ENCODE data around the gene PRKCD.
"Not testable (repeated sequence)": the region's sequence is repeated elsewhere in the genome, so short reads cannot be mapped to it uniquely, and the experiment has no call there.

PRKCD gene

DNA sequence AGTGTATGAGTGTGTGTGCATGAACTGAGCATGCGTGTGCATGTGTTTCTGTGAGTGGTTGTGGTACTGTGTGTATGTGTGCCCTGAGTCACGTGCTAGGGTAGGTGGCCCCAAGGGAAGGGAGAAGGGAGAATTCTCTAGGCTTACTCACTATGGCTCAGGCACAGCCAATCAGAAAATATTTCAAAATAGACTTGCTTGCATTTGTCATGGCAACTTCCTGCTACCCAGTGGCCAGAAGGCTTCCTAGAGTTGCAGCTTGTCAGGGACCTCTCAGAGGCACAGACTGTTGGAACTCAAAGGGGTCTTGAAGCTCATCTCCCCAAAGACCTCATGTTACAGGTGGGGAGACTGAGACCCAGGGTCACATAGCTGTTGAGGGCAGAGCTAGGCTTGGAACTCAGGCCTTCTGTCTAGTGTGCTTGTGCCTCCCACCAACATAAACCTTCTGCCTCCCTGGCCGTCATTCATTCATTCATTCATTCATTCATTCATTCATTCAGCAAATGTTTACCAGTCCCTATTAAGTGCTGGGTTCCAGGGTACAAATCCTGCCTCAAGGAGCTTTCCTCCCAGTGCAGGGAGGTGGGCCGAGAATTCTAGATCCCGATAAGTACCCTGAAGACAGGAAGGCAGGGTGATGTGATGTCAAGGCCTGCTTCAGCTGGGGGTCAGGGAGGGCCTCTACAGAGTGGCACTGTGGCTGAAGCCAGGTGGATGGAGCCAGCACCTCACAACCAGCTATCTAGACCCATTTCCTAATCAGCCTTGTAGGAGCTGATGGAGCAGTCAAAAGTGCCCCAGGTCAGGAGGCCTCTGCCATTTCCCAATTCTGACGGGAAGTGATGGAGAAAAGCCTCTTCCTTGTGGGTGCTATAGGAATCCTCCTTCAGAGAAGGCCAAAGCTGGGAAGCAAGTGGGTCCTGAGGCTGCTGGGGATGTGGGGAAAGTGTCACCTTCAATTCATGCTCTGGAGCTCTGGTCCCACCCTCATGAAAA is 19.9 kb upstream of the PRKCD start:
- DNase-seq, result no peak

DNA sequence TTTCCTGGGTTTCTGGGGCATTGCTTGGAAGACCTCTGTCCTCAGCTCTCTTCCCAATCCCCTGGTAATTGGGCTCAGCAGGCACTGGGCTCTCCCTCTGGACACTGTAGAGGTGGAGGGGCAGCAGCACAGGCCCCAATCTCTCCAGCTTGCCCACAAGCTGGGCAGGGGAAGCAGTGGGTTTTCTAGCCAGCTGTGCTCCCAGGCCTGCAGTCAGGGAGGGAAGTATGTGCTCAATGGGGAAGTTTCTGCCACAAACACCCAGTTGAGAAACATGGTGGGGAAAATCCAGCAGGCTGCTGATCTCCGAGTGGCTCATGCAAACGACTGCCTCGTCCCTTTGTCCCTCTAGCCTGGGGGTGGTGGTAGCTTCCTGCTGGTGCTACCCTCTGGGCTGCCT is 18.0 kb upstream of the PRKCD start:
- DNase-seq, result no peak

DNA sequence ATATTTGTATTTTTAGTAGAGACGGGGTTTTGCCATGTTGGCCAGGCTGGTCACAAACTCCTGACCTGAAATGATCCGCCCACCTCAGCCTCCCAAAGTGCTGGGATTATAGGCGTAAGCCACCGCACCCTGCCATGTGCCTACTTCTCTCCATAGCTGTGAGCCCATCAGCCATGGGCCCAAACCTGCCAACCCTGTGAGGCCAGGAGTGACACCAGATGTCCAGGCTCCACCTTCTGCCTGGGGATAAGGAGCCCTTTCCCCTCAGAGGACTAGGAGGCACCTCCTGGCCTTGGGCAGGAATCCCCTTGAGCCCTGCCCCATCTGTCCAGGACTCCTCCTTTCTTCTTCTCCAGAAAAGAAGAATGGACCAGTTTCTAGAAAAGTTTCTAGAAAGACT is 16.6 kb upstream of the PRKCD start:
- no peak for DNase-seq

DNA sequence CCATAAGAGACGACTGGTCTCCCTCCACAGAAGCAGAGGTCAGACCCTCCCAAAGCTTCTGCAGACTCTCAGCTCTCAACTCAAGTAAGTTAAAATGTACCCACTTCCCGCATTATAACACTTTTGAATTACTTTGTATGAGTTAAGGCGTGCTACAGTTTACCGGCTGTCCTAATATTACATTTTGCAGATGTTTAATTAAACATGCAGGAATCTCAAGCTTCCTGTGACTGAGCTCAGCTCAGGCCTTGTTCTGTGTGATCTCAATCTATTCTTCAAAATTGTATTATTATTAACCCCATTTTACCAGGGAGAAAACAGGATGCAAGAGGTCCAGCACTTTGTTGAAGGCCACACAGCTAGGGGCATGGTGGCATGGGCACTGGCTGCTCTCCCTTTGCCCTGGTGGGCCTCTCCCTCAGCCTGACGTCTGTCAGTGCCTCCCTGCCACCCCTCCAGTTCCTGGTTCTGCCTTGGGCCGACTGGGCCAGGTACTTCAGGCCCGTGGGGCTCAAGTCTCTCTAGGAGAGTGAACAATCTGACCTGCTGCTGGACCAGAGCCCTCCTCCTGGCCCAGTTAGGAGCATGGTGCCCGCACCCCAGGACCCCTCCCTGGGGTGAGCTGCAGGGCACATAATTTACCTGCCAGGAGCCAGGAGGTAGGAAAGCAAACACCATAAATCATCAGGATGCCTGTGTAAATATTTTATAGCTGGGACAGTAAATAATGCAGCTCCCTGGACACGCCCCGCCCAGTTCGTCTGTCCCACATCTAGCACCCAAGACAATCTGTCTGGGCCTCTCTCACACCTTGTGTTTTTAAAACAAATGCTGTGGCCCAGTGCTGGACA is 15.9 kb upstream of the PRKCD start:
- no peak for DNase-seq

DNA sequence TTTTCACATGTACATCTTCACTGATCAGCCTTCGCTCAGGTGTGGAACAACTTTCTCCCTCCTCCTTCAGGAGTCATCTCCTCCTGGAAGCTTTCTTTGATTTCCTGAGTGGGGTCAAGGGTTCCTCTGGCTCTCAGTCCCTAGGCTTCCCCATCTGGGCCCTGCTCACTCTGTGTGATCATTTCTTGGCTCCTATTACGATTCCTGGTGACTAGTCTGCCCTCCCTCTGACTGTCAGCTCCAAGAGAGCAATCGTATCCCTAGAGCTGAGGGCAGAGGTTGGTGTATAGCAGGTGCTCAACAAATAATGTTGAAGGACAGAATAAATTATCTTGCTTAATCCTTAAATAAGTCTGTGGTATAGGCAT is 15.3 kb upstream of the PRKCD start:
- DNase-seq, result no peak

DNA sequence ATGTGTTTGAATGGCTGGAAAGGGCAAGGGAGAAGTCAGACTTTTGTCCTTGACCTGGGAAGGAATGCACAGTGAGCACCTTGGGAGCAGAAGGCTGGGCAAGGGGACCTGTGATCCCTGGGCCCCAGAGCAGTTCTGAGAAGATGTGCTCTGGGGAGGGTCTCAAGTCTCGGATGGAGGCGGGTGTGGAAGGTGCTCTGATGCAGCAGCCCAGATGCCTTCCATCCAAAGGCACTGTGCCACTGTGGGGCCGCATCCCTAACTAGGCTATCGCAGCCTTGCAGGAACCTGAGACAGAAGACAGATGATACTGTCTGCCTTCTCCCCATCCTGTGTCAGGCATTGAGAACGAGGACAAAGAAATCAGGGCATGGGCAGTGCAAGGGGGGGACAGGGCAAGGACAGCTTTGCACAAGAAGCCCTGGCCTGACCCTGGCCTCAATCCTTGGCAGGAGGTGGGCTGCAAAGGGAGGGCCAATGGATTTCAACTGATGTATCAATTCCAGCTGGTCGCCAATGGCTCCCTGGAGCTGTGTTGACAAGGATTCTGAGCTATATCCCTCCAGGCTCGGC is 14.6 kb upstream of the PRKCD start:
- DNase-seq, result no peak

DNA sequence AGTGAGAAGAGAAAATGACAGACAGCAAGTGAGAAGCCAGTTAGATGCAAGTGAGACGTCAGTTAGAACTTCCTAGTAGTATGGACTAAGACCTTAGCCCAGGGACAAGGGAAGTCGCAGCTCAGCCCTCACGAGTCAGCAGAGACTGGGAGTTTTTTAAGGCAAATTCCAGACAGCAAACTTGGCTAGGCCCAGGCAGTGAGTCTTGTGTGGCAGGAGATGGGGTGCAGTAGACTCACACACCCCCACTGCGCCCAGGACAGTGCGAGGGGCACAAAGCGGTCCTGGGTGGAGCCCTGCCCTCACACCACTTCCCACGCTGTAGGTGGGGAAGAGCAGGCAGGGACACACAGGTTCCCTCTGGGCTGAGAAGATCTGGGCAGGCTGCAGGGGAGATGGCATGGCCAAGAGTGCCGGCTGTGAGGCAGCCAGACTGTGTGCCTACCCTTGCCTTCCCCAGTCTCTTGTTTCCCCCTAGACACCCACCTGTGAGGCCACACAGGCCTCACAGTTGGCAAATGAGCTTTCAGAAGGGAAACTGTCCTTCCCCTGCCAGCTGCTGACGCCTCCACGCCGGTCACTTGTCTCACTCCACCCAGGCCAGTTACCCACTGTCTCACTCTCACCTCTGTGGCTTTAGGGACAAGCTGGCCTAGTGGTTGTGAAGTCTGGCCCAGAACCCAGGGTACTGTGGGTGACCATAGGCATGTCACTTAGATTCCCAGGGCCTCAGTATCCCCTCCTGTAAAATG is 13.7 kb upstream of the PRKCD start:
- no peak for DNase-seq

DNA sequence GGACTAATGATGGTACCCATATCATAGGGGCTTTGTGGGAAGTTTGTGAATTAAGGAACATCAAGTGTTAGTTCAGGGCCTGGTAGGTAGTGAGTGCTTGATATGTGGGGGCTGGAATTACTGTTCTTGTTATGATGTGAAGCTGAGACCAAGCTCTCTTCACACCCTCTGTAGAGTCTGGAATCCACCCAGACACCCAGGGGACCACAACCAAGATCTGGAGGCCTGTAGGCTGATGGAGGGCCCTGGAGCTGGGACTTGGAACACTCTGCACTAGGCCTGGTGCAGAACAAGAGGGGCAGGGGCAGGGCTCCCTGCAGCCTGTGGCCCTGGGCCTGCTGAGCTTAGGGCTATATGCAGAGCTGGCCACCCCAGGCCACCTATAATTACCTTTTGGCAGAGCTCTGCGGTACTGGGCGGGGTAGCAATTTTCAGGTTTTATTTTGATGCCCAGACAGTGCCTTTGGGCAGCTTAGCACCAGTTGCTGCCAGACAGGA is 13.1 kb upstream of the PRKCD start:
- no peak for DNase-seq

DNA sequence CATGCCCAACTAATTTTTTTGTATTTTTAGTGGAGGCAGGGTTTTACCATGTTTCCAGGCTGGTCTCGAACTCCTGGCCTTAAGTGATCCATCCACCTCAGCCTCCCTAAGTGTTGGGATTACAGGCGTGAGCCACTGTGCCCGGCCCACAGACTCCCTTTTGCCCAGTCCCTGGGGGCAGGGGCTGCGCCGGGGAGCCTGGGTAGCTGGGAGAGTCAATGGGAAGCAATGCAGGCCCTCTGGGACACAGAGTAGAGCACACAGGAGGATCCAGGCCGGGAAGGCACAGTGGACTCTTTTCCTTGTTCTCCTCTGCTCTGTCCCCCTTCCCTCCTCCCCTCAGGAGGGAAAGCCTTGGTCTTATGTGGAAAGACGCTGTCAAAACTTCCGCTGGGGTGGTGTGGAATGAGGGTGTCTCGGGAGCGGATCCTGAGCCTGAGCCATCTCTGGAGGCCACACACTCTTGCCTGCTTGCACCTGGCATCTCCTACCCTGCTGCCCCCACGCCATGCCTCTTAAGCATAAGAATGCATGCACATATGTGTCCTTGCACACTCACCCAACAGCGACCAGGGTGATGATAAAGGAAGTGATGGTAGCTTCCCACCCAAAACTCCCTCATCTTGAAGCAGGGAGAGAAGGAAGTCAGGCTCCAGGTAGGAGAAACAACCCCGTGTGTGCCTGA is 11.9 kb upstream of the PRKCD start:
- no peak for DNase-seq

DNA sequence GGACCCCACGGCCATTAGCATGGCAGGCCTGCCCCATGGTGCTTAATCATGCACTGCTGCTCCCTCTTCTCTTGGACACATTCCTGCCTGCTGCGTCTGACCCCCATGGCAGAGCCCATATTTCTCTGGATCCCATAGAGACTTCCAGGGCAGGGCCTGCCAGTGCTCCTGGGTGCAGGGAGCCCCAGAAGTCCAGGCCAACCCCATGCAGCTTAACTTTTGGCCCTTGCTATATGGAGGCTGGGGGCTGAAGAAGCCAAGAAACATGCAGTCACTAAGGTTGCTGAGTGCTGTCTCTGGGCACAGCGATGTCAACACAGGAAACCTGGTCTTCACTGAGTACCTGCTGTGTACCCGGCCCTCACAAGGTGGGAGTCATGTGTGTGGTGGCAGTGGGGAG is 11.3 kb upstream of the PRKCD start:
- no peak for DNase-seq

DNA sequence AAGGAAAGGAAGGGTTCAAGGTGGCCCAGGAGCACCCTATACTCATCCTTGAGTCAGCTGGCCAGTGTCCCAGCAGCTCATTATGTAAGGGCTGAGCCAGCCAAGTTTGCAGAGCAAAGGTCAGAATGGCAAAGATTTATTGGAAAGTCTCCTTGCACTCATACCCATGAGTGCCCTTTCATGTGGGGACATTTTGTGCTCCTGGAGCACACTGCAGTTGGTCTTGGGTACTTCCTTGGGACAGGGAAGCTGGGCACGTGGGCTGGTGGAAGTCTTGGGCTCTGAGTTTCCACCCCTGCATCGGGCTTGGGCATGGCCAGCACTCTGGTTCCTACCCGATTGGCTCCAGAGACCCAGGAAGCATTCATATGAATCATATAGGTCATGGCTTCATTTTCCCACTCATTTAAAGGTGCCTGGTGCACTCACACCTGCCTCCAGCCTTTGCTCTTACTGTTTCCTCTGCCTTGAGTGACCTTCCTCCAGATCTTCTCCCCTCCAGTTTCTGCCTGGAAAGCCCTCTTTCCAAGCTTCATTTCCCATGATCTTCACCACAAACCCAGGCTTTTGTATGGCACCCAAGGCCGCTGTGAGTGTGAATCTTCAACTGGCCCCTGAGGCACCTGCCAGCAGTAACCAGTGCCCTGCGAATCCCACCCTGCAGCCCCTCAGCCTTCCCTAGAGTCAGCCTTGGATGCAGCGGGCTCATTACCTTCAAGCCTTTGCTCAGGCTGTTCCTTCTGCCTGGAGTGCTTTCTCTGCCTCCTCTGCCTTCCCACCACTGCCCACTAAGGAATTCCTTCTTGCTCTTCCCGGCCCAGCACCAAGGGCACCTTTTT is 10.5 kb upstream of the PRKCD start:
- no peak for DNase-seq

DNA sequence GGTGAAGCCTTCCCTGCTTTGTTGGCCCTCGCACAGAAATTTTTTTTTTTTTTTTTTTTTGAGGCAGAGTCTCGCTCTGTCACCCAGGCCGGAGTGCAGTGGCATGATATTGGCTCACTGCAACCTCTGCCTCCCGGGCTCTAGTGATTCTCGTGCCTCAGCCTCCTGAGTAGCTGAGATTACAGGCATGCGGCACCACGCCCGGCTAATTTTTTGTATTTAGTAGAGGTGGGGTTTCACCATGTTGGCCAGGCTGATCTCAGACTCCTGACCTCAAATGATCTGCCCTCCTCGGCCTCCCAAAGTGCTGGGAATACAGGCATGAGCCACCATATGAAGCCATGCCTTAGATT is 9.9 kb upstream of the PRKCD start:
- not testable (repeated sequence) for DNase-seq

DNA sequence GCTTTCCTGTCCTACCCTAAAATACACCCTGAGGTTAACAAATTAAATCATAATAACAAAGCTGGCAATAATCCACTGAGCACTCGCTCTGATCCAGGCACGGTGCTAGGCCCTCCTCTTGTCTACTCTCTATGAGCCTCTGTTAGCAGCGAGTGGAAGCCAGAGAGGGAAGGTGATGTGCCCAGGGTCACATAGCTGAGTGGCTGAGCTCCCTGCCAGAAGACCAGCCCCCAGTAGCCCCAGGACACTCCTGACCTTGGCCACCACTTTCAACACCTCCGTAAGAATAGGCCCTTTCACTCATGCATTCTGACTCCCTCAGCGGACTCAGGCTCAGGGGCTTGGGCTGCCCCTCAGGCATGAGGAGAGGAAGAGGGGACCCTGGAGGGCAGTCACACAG is 9.5 kb upstream of the PRKCD start:
- DNase-seq, result no peak

DNA sequence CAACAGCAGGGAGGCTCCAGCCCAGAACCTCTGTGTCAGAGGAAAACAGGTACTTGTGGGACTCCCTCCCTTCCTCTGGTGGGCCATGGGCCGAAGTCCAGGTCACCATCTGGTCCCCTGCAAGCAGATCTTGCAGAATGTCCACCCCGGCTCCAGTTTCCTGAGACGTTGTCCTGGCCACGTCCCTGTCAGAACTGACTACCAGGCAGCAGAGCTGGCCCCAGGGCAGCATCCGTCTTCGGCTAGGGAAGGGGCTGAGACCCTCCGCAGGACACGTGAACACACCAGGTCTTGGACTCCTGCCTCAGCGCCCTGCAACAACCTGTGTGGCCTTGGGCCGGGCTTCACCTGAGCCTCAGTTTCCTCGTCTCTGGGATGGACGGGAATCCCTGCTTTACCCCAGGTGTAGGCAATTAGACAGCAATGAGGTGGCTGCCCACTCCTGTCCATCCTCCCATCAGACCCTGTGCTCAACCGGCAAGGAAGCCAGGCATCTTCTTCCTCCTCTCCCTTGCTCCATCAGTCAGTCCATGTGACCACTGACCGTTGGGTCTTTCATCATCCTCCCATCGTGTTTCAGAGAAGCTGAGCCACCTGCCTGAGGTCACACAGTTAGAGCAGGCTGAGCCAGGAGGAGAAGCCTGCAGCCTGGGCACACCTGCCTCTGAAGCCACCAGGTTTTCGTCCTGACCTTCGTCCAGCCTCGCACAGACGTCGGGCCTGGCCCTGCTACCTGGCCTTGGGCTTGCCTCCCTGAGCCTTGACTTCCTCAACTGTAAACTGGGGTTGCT is 8.9 kb upstream of the PRKCD start:
- DNase-seq, result no peak

DNA sequence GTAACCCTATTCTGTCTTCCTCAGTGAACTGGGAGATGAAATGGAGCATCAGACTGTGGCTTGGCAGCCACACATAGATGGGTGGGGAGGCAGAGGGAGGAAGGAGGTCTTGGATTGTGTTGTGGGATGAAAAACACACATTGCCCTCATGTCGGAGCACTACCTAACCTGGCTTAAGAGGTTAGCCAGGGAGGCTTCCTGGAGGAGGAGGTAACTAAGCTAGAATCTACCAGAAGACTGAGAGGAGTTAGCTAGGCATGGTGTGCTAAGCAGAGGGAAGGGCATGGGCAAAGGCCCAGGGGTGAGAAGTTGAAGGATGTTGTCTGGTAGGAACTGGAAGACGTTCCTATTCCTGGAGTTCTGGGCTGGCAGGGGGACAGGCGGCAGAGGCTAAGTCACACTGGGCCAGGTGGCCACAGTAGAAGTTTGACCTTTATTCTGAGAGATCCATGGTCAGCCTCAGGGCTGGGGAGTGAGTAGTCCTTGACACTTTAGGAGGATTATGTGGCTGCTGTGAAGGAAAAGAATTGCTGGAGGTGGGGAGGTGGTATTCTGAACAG is 7.7 kb upstream of the PRKCD start:
- no peak for DNase-seq

DNA sequence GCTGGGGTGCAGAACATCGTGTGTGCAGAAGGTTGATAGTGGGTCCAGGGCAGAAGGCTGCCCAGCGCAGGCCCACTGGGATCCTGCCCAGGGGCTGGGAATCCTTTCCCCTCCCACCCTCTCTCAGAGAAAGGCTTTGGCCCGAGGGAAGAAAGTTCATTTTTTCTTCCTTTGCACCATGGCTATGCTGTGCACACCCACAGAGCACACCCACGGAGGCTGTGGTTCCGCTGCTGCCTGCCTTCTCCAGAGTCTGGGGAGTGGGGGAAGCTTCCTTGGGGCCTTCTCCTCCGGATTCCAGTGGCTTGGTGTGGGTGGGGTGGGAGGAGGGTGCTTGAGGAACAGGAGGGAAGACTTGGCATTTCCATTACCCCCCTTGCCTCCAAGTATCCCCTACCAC is 7.0 kb upstream of the PRKCD start:
- no peak for DNase-seq

DNA sequence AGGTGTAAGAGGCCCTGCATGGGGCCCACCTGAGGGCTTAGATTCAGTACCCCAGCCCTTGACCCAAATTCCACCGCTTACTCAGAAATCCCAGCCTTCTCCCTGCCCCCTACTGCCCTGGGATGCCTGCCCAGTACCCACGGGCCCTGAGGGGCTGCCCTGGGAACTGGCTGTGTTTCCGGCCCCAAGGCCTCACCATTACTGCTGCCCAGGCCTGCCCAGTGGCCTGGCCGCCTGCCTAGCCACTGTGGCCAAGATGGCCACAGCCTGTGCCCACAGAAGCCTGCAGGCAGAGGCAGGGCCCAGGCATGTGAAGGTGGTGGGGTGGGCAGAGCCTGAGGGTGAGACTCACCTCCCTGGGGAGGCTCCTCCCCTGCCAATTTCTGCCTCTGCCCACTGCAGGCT is 6.1 kb upstream of the PRKCD start:
- no peak for DNase-seq

DNA sequence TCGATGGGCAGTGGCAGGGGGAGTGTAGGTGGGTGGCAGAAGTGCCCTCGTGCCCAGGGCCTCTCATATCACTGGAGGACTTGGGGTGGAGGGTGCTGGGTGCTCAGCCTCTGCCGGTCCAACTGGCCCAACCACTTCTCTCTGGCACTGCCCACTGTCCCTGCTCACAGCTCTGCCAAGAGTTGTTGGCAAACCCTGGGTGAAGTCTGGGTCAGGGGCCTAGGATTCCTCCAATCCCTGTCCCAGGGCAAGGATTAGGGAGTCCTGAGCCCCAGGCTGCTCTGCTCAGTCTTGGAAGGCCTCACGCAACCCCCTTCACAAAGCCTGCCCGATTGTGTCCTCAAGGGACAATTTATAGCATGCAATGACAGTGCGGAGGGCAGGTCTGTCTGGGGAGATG is 5.2 kb upstream of the PRKCD start:
- DNase-seq, result no peak

DNA sequence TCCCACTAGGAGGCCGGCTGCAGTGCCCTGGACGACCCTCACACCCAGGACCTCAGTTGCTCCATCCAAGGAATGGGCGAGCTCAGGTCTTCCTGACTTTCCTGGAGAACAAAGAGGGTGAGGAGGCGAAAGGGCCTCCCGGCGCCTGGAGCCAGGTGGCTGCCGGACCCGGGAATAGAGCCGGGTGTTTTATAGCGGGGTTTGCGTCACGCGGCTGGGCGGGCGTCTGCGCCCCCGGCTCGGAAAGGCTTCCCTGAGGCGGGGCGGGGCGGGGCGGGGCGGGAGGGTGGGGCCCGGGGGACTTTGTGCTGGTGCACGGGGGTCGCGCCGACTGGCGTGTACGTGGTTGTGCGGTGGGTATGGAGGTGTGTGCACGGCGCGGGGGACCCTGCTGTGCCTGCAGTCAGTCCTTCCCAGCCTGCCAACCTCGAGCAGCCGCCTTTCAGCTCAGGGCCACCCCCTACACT is 4.6 kb upstream of the PRKCD start:
- DNase-seq, result no peak
